GM12878 (cell line): Measurements from ENCODE around the gene ANAPC16. TPM values are rescaled to one million over a fixed set of nuclear protein-coding genes. Genes with fewer than 3 reads are reported as not detected.

Source experiments
- ATAC-seq: fragments of 200-7000 bp; cut with Tn5 transposase; 3 replicates; pipeline ENCODE4 v1.9.1; 2020; ENCODE audit warnings: mild to moderate bottlenecking, moderate library complexity
- BruUV-seq: library from RNA; stranded (reverse); fragments of 400-500 nt; replicated peaks from 2 replicates; lab custom pipeline; 2021; lab: Mats Ljungman, UMichigan
- CTCF ChIA-PET: fragments of 300-600 bp; sonication (Branson Sonifier 250); formaldehyde crosslinking; extraction: SDS; loops from one replicate; lab custom pipeline; 2021; ENCODE audit warnings: inconsistent platforms; lab: Yijun Ruan, JAX
- POLR2A ChIA-PET: fragments of 350-600 bp; formaldehyde crosslinking; extraction: SDS; loops from one replicate; lab custom pipeline; 2021; ENCODE audit warnings: inconsistent platforms; lab: Charles Lee
- RAD21 ChIA-PET: fragments of 300-600 bp; sonication (Branson Sonifier 250); formaldehyde crosslinking; loops from one replicate; lab custom pipeline; 2023; ENCODE audit warnings: antibody characterized with exemption; ENCODE audit not compliant: unreplicated experiment; lab: Charles Lee
- SMC1A ChIA-PET: fragments of 300-600 bp; sonication (Branson Sonifier 250); formaldehyde crosslinking; loops from one replicate; lab custom pipeline; 2023; ENCODE audit not compliant: unreplicated experiment, uncharacterized antibody; lab: Charles Lee
- DNase-seq: peaks from one replicate; pipeline ENCODE4 v3.0.0-alpha.2; 2011; ENCODE audit warnings: low read depth, low spot score
- FAIRE-seq: peaks from 3 replicates; lab custom pipeline; 2011; peaks lifted over from hg19 to GRCh38; lab: Jason Lieb, UNC
- H2AFZ ChIP-seq: 2 replicates; pipeline ENCODE4 v1.6.0; 2011; ENCODE audit warnings: low read depth, low read length, control low read depth; ENCODE audit not compliant: control insufficient read depth
- H3K27ac ChIP-seq: 2 replicates; pipeline ENCODE4 v1.5.1; 2011; ENCODE audit warnings: control low read depth; ENCODE audit not compliant: control insufficient read depth, insufficient read depth
- H3K27me3 ChIP-seq, 2 experiments: replicated peaks in 1 of 2; 2 replicates each; pipeline versions ENCODE4 v1.6.0 to v1.6.1; 2011; ENCODE audit warnings: low read length in 1 of 2; ENCODE audit not compliant: control insufficient read depth in 2 of 2, insufficient read depth in 2 of 2
- H3K36me3 ChIP-seq, 2 experiments: 2 replicates each; pipeline ENCODE4 v1.5.1; 2011; ENCODE audit warnings: low read length in 1 of 2; ENCODE audit not compliant: control insufficient read depth in 2 of 2, insufficient read depth in 2 of 2
- H3K4me1 ChIP-seq: 2 replicates; pipeline ENCODE4 v1.6.1; 2011; ENCODE audit warnings: mild to moderate bottlenecking, low read length, moderate library complexity, mixed read lengths; ENCODE audit not compliant: control insufficient read depth, insufficient read depth
- H3K4me2 ChIP-seq: 2 replicates; pipeline ENCODE4 v1.6.0; 2011; ENCODE audit warnings: control low read depth; ENCODE audit not compliant: control insufficient read depth, insufficient read depth
- H3K4me3 ChIP-seq: fragments of 200-600 bp; sonication (generic); 2 replicates; pipeline ENCODE4 v1.5.1; 2016
- H3K79me2 ChIP-seq: 2 replicates; pipeline ENCODE4 v1.6.0; 2011; ENCODE audit warnings: low read length; ENCODE audit not compliant: control insufficient read depth, insufficient read depth
- H3K9ac ChIP-seq: 2 replicates; pipeline ENCODE4 v1.8.0; 2011; ENCODE audit warnings: low read length, control low read depth, mixed read lengths; ENCODE audit not compliant: control insufficient read depth, insufficient read depth
- H3K9me3 ChIP-seq: replicated peaks from 3 replicates; pipeline ENCODE4 v1.5.1; 2011; ENCODE audit warnings: mild to moderate bottlenecking, low read length; ENCODE audit not compliant: control insufficient read depth, insufficient read depth
- H4K20me1 ChIP-seq: 2 replicates; pipeline ENCODE4 v1.6.0; 2011; ENCODE audit not compliant: control insufficient read depth, insufficient read depth
- CEBPB ChIP-seq, 2 experiments: fragments of 150-350 bp in 1 of 2; IDR thresholded peaks; 2 replicates each; pipeline ENCODE4 v1.6.1; 2012 to 2014; ENCODE audit warnings: low read depth in 2 of 2, low read length in 2 of 2, borderline replicate concordance in 1 of 2, inconsistent platforms in 1 of 2
- CREM ChIP-seq: IDR thresholded peaks from 2 replicates; pipeline ENCODE4 v1.6.1; 2014; ENCODE audit warnings: antibody characterized with exemption, low read depth
- MTA3 ChIP-seq: IDR thresholded peaks from 2 replicates; pipeline ENCODE4 v1.6.1; 2012; ENCODE audit warnings: low read length, inconsistent platforms, borderline replicate concordance
- NFYB ChIP-seq: IDR thresholded peaks from 2 replicates; pipeline ENCODE4 v1.6.1; 2011; ENCODE audit warnings: low read depth, mild to moderate bottlenecking, low read length, improper control_type of control experiment, moderate library complexity; ENCODE audit not compliant: insufficient read depth
- NR2C2 ChIP-seq: IDR thresholded peaks from 2 replicates; pipeline ENCODE4 v1.6.1; 2011; ENCODE audit warnings: borderline replicate concordance, low read depth; ENCODE audit not compliant: control insufficient read depth, insufficient read length
- SUPT20H ChIP-seq: IDR thresholded peaks from 2 replicates; pipeline ENCODE4 v1.6.1; 2011; ENCODE audit warnings: low read depth, mild to moderate bottlenecking, low read length, moderate library complexity, borderline replicate concordance; ENCODE audit not compliant: control insufficient read depth
- TARDBP ChIP-seq: IDR thresholded peaks from 2 replicates; pipeline ENCODE4 v1.6.1; 2016; ENCODE audit warnings: borderline replicate concordance
- WGBS: methylation state at CpG from one replicate; pipeline ENCODE4 v1.1.6; 2016; ENCODE audit warnings: low lambda C conversion rate; ENCODE audit not compliant: insufficient replicate concordance, insufficient coverage; ENCODE audit errors: missing lambda C conversion rate; 5-methylcytosine and 5-hydroxymethylcytosine counted together
- in situ Hi-C: fragments of 300-500 bp; cut with MboI; formaldehyde crosslinking; loops from 9 replicates; pipeline ENCODE4 v1.14.3; 2018; ENCODE audit warnings: mixed read lengths
- intact Hi-C: fragments of 100-400 bp; cut with micrococcal nuclease; formaldehyde crosslinking; loops from one replicate; pipeline ENCODE4 v1.14.2; 2022; ENCODE audit not compliant: unreplicated experiment
- polyA plus RNA-seq, 11 experiments: library from polyadenylated mRNA; depleted of rRNA in 4 of 11; unstranded in 6 of 11; stranded (reverse) in 5 of 11; fragments of >200 nt; fragmentation: Nextera tagmentation in 4 of 11; fragmentation: Illumina TruSeq in 1 of 11; extraction: Ambion mirVana in 4 of 11; extraction: Trizol in 1 of 11; gene quantifications; 1 replicate in 1 of 11; 2 replicates in 10 of 11; pipeline versions ENCODE4 v1.2.1 to v1.2.3, GENCODE V29; 2011 to 2016; ENCODE audit warnings: inconsistent platforms in 2 of 11, missing spikeins in 2 of 11, low read depth in 1 of 11
- total RNA-seq, 4 experiments: library from RNA; depleted of rRNA in 3 of 4; stranded (reverse); fragments of >200 nt in 3 of 4; fragmentation: Illumina TruSeq in 1 of 4; extraction: Trizol in 1 of 4; gene quantifications; 2 replicates each; pipeline versions ENCODE4 v1.2.1 to v1.2.3, GENCODE V29; 2013 to 2021
- TF ChIP-seq, protein P1 (sequence below): IDR thresholded peaks from 2 replicates; pipeline ENCODE4 v1.6.1; 2012; ENCODE audit warnings: improper control_type of control experiment, low read depth, low read length; ENCODE audit not compliant: insufficient replicate concordance
- TF ChIP-seq, protein P2 (sequence below): fragments of 150-350 bp; IDR thresholded peaks from 2 replicates; pipeline ENCODE4 v1.6.1; 2016; ENCODE audit warnings: low read depth, low read length
- TF ChIP-seq, protein P3 (sequence below): fragments of 450-650 bp; formaldehyde crosslinking; IDR thresholded peaks from 2 replicates; pipeline ENCODE4 v1.4.0; 2020; ENCODE audit warnings: mild to moderate bottlenecking, moderate library complexity

ANAPC16 gene
- total and polyA plus RNA-seq, 10 of the 15 experiments (the other 5 are each of a cell fraction or from before 2014, with no cell fraction given), result 66.9 to 208 (median 134) TPM

DNA sequence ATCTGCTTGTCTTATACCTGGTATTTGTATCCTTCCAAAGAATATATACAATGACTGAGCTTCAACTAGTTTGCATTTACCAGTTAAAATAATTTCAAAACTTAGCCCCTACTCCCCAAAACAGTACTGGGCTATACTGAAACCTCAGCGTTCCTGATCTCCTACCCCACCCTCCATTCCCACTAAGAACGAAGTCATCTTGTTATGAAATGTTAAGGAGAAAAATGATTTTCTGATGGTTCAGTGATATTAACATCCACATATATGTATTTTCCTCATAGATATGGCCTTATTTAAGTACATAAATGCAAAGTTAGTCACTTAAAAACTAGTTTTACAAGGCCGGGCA lies 28.9 kb upstream of the ANAPC16 start:
- Histone ChIP-seq H2AFZ (no peak overlapping the region), H3K27ac (no peak overlapping the region), H3K36me3 (peaks cover 1 to 7% of the 10 kb centered on the region in 2 experiments; a peak in 2 of 4 replicates), H3K9me3 (peaks cover 5% of the 10 kb centered on the region; the same call in 2 of the 3 replicates), H3K4me3 (no peak overlapping the region), H3K4me2 (no peak overlapping the region), H3K9ac (no peak overlapping the region), H3K4me1 (no peaks in the 10 kb centered on the region), H3K27me3 (no peaks in the 10 kb centered on the region), H3K79me2 (no peaks in the 10 kb centered on the region), H4K20me1 (no peaks in the 10 kb centered on the region)
- in situ Hi-C loops (no loop called here), intact Hi-C loops (no loop called here)
- WGBS, result 97% methylated on average over 3 of the region's 3 CpGs
- BruUV-seq, result no TSS peak
- ChIA-PET CTCF (interaction anchor here (1.9 kb wide), 1 partner anchor 48 kb away, joined by 4 read pairs; no protein-coding TSS in a partner anchor), SMC1A (interaction anchor here (0.6 to 0.7 kb wide), 2 partner anchors 10 to 46 kb away, joined by 4 to 5 read pairs; no protein-coding TSS in a partner anchor), POLR2A (interaction anchor here (0.6 to 0.7 kb wide), 4 partner anchors 31 to 147 kb away, joined by 5 to 9 read pairs (median 7); no protein-coding TSS in a partner anchor), RAD21 (interaction anchor here (0.6 kb wide), 1 partner anchor 54 kb away, joined by 3 read pairs; no protein-coding TSS in a partner anchor)
- no peak for ATAC-seq
- FAIRE-seq, result no peak
- DNase-seq, result no peak
- TF ChIP-seq MTA3 (no peak), NR2C2 (no peak), TARDBP (no peak), CEBPB (IDR thresholded peaks at IDR 0.05; ENCODE audit: borderline replicate concordance in 1 of 2, low read depth in 2 of 2, low read length in 2 of 2) (no peak), NFYB (no peak), SUPT20H (no peak), CREM (no peak)
- TF ChIP-seq, protein P1, sequence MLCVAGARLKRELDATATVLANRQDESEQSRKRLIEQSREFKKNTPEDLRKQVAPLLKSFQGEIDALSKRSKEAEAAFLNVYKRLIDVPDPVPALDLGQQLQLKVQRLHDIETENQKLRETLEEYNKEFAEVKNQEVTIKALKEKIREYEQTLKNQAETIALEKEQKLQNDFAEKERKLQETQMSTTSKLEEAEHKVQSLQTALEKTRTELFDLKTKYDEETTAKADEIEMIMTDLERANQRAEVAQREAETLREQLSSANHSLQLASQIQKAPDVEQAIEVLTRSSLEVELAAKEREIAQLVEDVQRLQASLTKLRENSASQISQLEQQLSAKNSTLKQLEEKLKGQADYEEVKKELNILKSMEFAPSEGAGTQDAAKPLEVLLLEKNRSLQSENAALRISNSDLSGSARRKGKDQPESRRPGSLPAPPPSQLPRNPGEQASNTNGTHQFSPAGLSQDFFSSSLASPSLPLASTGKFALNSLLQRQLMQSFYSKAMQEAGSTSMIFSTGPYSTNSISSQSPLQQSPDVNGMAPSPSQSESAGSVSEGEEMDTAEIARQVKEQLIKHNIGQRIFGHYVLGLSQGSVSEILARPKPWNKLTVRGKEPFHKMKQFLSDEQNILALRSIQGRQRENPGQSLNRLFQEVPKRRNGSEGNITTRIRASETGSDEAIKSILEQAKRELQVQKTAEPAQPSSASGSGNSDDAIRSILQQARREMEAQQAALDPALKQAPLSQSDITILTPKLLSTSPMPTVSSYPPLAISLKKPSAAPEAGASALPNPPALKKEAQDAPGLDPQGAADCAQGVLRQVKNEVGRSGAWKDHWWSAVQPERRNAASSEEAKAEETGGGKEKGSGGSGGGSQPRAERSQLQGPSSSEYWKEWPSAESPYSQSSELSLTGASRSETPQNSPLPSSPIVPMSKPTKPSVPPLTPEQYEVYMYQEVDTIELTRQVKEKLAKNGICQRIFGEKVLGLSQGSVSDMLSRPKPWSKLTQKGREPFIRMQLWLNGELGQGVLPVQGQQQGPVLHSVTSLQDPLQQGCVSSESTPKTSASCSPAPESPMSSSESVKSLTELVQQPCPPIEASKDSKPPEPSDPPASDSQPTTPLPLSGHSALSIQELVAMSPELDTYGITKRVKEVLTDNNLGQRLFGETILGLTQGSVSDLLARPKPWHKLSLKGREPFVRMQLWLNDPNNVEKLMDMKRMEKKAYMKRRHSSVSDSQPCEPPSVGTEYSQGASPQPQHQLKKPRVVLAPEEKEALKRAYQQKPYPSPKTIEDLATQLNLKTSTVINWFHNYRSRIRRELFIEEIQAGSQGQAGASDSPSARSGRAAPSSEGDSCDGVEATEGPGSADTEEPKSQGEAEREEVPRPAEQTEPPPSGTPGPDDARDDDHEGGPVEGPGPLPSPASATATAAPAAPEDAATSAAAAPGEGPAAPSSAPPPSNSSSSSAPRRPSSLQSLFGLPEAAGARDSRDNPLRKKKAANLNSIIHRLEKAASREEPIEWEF, result no peak
- TF ChIP-seq, protein P2, sequence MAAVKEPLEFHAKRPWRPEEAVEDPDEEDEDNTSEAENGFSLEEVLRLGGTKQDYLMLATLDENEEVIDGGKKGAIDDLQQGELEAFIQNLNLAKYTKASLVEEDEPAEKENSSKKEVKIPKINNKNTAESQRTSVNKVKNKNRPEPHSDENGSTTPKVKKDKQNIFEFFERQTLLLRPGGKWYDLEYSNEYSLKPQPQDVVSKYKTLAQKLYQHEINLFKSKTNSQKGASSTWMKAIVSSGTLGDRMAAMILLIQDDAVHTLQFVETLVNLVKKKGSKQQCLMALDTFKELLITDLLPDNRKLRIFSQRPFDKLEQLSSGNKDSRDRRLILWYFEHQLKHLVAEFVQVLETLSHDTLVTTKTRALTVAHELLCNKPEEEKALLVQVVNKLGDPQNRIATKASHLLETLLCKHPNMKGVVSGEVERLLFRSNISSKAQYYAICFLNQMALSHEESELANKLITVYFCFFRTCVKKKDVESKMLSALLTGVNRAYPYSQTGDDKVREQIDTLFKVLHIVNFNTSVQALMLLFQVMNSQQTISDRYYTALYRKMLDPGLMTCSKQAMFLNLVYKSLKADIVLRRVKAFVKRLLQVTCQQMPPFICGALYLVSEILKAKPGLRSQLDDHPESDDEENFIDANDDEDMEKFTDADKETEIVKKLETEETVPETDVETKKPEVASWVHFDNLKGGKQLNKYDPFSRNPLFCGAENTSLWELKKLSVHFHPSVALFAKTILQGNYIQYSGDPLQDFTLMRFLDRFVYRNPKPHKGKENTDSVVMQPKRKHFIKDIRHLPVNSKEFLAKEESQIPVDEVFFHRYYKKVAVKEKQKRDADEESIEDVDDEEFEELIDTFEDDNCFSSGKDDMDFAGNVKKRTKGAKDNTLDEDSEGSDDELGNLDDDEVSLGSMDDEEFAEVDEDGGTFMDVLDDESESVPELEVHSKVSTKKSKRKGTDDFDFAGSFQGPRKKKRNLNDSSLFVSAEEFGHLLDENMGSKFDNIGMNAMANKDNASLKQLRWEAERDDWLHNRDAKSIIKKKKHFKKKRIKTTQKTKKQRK, result no peak
- TF ChIP-seq, protein P3, sequence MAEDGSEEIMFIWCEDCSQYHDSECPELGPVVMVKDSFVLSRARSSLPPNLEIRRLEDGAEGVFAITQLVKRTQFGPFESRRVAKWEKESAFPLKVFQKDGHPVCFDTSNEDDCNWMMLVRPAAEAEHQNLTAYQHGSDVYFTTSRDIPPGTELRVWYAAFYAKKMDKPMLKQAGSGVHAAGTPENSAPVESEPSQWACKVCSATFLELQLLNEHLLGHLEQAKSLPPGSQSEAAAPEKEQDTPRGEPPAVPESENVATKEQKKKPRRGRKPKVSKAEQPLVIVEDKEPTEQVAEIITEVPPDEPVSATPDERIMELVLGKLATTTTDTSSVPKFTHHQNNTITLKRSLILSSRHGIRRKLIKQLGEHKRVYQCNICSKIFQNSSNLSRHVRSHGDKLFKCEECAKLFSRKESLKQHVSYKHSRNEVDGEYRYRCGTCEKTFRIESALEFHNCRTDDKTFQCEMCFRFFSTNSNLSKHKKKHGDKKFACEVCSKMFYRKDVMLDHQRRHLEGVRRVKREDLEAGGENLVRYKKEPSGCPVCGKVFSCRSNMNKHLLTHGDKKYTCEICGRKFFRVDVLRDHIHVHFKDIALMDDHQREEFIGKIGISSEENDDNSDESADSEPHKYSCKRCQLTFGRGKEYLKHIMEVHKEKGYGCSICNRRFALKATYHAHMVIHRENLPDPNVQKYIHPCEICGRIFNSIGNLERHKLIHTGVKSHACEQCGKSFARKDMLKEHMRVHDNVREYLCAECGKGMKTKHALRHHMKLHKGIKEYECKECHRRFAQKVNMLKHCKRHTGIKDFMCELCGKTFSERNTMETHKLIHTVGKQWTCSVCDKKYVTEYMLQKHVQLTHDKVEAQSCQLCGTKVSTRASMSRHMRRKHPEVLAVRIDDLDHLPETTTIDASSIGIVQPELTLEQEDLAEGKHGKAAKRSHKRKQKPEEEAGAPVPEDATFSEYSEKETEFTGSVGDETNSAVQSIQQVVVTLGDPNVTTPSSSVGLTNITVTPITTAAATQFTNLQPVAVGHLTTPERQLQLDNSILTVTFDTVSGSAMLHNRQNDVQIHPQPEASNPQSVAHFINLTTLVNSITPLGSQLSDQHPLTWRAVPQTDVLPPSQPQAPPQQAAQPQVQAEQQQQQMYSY (CRISPR knock-in tag), result no peak
